D721Med (cell line): ENCODE results near the gene SNAPC5.

Experiments used
- DNase-seq: peaks from one replicate; pipeline ENCODE4 v3.0.0; 2011; ENCODE audit warnings: low spot score; ENCODE audit not compliant: insufficient read length
- FAIRE-seq: peaks from 2 replicates; lab custom pipeline; 2011; peaks lifted over from hg19 to GRCh38; lab: Jason Lieb, UNC
- CTCF ChIP-seq: IDR thresholded peaks from 2 replicates; pipeline ENCODE4 v1.5.1; 2012; ENCODE audit warnings: mild to moderate bottlenecking, control low read depth; ENCODE audit not compliant: insufficient read depth; ENCODE audit errors: missing control alignments

SNAPC5 gene

GRCh38 chr15:66488525-66488924 is 9.0 kb downstream of the SNAPC5 start:
- FAIRE-seq = no peak
- DNase-seq = no peak
- TF ChIP-seq CTCF = no peak

GRCh38 chr15:66486887-66487286 is 10.7 kb downstream of the SNAPC5 start:
- TF ChIP-seq CTCF = no peak
- no peak for DNase-seq
- no peak for FAIRE-seq

- TF ChIP-seq CTCF = no peak
- FAIRE-seq (no peak), DNase-seq (no peak)
These were observed 12.9 kb downstream of the SNAPC5 start for GRCh38 chr15:66484539-66485112.

GRCh38 chr15:66483131-66483566 is 14.4 kb downstream of the SNAPC5 start:
- FAIRE-seq (no peak), DNase-seq (no peak)
- TF ChIP-seq CTCF = no peak

GRCh38 chr15:66482539-66482938 is 15.0 kb downstream of the SNAPC5 start:
- TF ChIP-seq CTCF = no peak
- DNase-seq = no peak
- no peak for FAIRE-seq

GRCh38 chr15:66481107-66481856 is 16.3 kb downstream of the SNAPC5 start:
- TF ChIP-seq CTCF = no peak
- FAIRE-seq (no peak), DNase-seq (no peak)

GRCh38 chr15:66480267-66480666 is 17.3 kb downstream of the SNAPC5 start:
- DNase-seq (no peak), FAIRE-seq (no peak)
- no peak for TF ChIP-seq CTCF
